Keratinocyte (primary cell): Measurements from ENCODE around the gene MAPKAPK5. TPM values are rescaled to one million over a fixed set of nuclear protein-coding genes. Genes with fewer than 3 reads are reported as not detected.

Source experiments
- DNase-seq: peaks from one replicate; pipeline ENCODE4 v3.0.0-alpha.2; 2011; ENCODE audit warnings: low read depth, missing footprints, low spot score
- FAIRE-seq: peaks from 2 replicates; lab custom pipeline; 2011; peaks lifted over from hg19 to GRCh38; lab: Jason Lieb, UNC
- H2AFZ ChIP-seq: 2 replicates; pipeline ENCODE4 v1.6.0; 2012; ENCODE audit warnings: low read length, control low read depth, inconsistent platforms; ENCODE audit not compliant: control insufficient read depth
- H3K27ac ChIP-seq: 2 replicates; pipeline ENCODE4 v1.5.1; 2011; ENCODE audit warnings: low read length; ENCODE audit not compliant: control insufficient read depth, insufficient read depth
- H3K27me3 ChIP-seq: 3 replicates; pipeline ENCODE4 v1.6.0; 2011; ENCODE audit warnings: low read length; ENCODE audit not compliant: control insufficient read depth, insufficient read depth; ENCODE audit errors: extremely low read depth
- H3K36me3 ChIP-seq, 2 experiments: 2 replicates in 1 of 2; 3 replicates in 1 of 2; pipeline ENCODE4 v1.5.1; 2011; ENCODE audit warnings: low read length in 2 of 2, mild to moderate bottlenecking in 1 of 2; ENCODE audit not compliant: control insufficient read depth in 2 of 2, insufficient read depth in 2 of 2; ENCODE audit errors: extremely low read depth in 1 of 2
- H3K4me1 ChIP-seq: 3 replicates; pipeline ENCODE4 v1.5.1; 2011; ENCODE audit warnings: low read length; ENCODE audit not compliant: control insufficient read depth, insufficient read depth; ENCODE audit errors: extremely low read depth
- H3K4me2 ChIP-seq: 3 replicates; pipeline ENCODE4 v1.6.0; 2011; ENCODE audit warnings: low read depth, low read length; ENCODE audit not compliant: control insufficient read depth, insufficient read depth; ENCODE audit errors: extremely low read depth
- H3K4me3 ChIP-seq, 3 experiments: fragments of 200-600 bp in 1 of 3; sonication (generic) in 1 of 3; 2 replicates in 2 of 3; 3 replicates in 1 of 3; pipeline ENCODE4 v1.5.1; 2011 to 2016; ENCODE audit warnings: low read length in 3 of 3, mild to moderate bottlenecking in 3 of 3, control low read depth in 2 of 3, inconsistent platforms in 1 of 3, low read depth in 1 of 3, mixed read lengths in 1 of 3, mixed run types in 1 of 3, moderate library complexity in 1 of 3; ENCODE audit not compliant: control insufficient read depth in 2 of 3, insufficient read depth in 2 of 3; ENCODE audit errors: extremely low read depth in 1 of 3
- H3K79me2 ChIP-seq: 2 replicates; pipeline ENCODE4 v1.6.0; 2012; ENCODE audit warnings: low read length; ENCODE audit not compliant: control insufficient read depth, insufficient read depth
- H3K9ac ChIP-seq: 3 replicates; pipeline ENCODE4 v1.6.0; 2011; ENCODE audit warnings: low read length; ENCODE audit not compliant: control insufficient read depth, insufficient read depth; ENCODE audit errors: extremely low read depth
- H3K9me1 ChIP-seq: 3 replicates; pipeline ENCODE4 v1.6.0; 2011; ENCODE audit warnings: low read length; ENCODE audit not compliant: control insufficient read depth, insufficient read depth; ENCODE audit errors: extremely low read depth
- H3K9me3 ChIP-seq: 2 replicates; pipeline ENCODE4 v1.5.1; 2012; ENCODE audit warnings: low read depth, low read length; ENCODE audit not compliant: control insufficient read depth
- H4K20me1 ChIP-seq: 3 replicates; pipeline ENCODE4 v1.6.0; 2011; ENCODE audit warnings: low read length; ENCODE audit not compliant: control insufficient read depth, insufficient read depth; ENCODE audit errors: extremely low read depth
- EZH2 ChIP-seq: IDR thresholded peaks from one replicate; pipeline ENCODE4 v1.6.1; 2012; ENCODE audit warnings: inconsistent platforms, mild to moderate bottlenecking, low read length, moderate library complexity
- dilution Hi-C: fragments of 300-500 bp; cut with MboI; formaldehyde crosslinking; loops from one replicate; pipeline ENCODE4 v1.7.0; 2020; ENCODE audit warnings: low sequenced_read_pairs; ENCODE audit not compliant: extremely low pct_ligation_motif_present
- polyA plus RNA-seq, 5 experiments: library from polyadenylated mRNA; depleted of rRNA in 3 of 5; stranded (reverse) in 3 of 5; stranded (forward) in 1 of 5; unstranded in 1 of 5; fragments of >200 nt; gene quantifications; 1 replicate in 1 of 5; 2 replicates in 3 of 5; 3 replicates in 1 of 5; pipeline versions ENCODE4 v1.2.1 to v1.2.3, GENCODE V29; 2011 to 2012; ENCODE audit warnings: missing spikeins in 2 of 5, low read depth in 1 of 5, low replicate concordance in 1 of 5
- TF ChIP-seq, protein P1 (sequence below), 3 experiments: IDR thresholded peaks in 1 of 3; conservative IDR thresholded peaks in 1 of 3; optimal IDR thresholded peaks in 1 of 3; 2 replicates in 2 of 3; 3 replicates in 1 of 3; pipeline versions ENCODE3 to v1.5.1; 2011; ENCODE audit warnings: low read length in 3 of 3, mild to moderate bottlenecking in 3 of 3, moderate library complexity in 2 of 3, control low read depth in 1 of 3, inconsistent platforms in 1 of 3; ENCODE audit not compliant: insufficient read depth in 2 of 3; ENCODE audit errors: extremely low read depth in 1 of 3

MAPKAPK5 gene
- polyA plus RNA-seq, 1 donor (not counting 4 experiments of a cell fraction or from before 2014, with no cell fraction given) = 39.1 TPM

DNA sequence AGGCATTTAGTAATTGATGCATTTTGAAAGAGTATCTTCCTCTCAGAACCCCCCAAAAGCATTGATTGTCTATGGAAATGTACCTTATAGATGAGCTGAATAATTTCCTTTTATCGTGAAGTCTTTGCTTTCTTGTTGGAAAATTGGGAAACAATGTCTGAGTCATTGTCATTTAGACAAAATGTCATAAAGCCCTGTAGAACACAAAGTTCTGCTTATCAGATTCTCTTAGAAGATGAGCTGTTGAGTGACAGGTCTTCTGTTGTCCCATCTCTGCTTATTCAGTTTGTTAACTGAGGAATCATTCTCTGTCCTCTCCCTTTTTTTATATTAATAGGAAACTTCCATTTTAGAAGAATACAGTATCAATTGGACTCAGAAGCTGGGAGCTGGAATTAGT lies 22.9 kb downstream of the MAPKAPK5 start:
- no peak for DNase-seq
- Histone ChIP-seq H3K4me3 (no peak overlapping the region), H3K27me3 (no peaks in the 10 kb centered on the region), H3K79me2 (peaks cover 47% of the 10 kb centered on the region), H3K4me1 (no peaks in the 10 kb centered on the region), H3K4me2 (no peak overlapping the region), H2AFZ (no peak overlapping the region), H3K36me3 (peaks cover 11 to 14% of the 10 kb centered on the region in 2 experiments), H3K9ac (no peak overlapping the region), H4K20me1 (peaks cover 2% of the 10 kb centered on the region), H3K9me3 (no peaks in the 10 kb centered on the region), H3K9me1 (peaks cover 2% of the 10 kb centered on the region), H3K27ac (no peak overlapping the region)
- FAIRE-seq = no peak
- dilution Hi-C loops = no loop called here
- TF ChIP-seq EZH2 = no peak
- TF ChIP-seq, protein P1, sequence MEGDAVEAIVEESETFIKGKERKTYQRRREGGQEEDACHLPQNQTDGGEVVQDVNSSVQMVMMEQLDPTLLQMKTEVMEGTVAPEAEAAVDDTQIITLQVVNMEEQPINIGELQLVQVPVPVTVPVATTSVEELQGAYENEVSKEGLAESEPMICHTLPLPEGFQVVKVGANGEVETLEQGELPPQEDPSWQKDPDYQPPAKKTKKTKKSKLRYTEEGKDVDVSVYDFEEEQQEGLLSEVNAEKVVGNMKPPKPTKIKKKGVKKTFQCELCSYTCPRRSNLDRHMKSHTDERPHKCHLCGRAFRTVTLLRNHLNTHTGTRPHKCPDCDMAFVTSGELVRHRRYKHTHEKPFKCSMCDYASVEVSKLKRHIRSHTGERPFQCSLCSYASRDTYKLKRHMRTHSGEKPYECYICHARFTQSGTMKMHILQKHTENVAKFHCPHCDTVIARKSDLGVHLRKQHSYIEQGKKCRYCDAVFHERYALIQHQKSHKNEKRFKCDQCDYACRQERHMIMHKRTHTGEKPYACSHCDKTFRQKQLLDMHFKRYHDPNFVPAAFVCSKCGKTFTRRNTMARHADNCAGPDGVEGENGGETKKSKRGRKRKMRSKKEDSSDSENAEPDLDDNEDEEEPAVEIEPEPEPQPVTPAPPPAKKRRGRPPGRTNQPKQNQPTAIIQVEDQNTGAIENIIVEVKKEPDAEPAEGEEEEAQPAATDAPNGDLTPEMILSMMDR (optimal IDR thresholded peaks at IDR 0.05 in 1 of 3, IDR thresholded peaks at IDR 0.05 in 1 of 3, conservative IDR thresholded peaks at IDR 0.05 in 1 of 3; ENCODE audit: extremely low read depth in 1 of 3, insufficient read depth in 2 of 3, low read length in 3 of 3) = no peak

DNA sequence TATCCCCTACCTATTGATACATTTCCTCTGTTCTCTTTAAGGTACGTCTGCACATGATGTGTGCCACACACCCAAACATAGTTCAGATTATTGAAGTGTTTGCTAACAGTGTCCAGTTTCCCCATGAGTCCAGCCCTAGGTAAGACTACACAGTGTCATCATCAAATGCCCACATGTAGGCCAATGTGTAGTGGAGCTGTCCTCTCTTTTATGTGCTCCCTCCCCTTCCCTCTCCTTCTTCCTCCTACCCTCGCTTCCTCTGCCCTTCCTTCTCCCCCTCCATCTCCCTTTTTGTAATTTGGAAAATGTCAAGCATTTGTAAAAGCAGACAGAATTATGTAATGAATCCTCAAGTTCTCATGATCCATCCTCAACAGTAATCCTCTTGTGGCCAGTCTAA lies 25.5 kb downstream of the MAPKAPK5 start:
- Histone ChIP-seq H3K36me3 (peaks cover 29 to 31% of the 10 kb centered on the region in 2 experiments), H3K9ac (no peak overlapping the region), H3K27ac (no peak overlapping the region), H3K9me3 (no peaks in the 10 kb centered on the region), H3K4me1 (no peaks in the 10 kb centered on the region), H4K20me1 (peaks cover 2% of the 10 kb centered on the region), H3K4me3 (no peak overlapping the region), H3K27me3 (no peaks in the 10 kb centered on the region), H2AFZ (no peak overlapping the region), H3K4me2 (no peak overlapping the region), H3K79me2 (peaks cover 23% of the 10 kb centered on the region), H3K9me1 (peaks cover 2% of the 10 kb centered on the region)
- TF ChIP-seq, protein P1 (optimal IDR thresholded peaks at IDR 0.05 in 1 of 3, IDR thresholded peaks at IDR 0.05 in 1 of 3, conservative IDR thresholded peaks at IDR 0.05 in 1 of 3; ENCODE audit: extremely low read depth in 1 of 3, insufficient read depth in 2 of 3, low read length in 3 of 3) = no peak
- TF ChIP-seq EZH2 = no peak
- DNase-seq (no peak), FAIRE-seq (no peak)
- dilution Hi-C loops = no loop called here
